ENCODE measurements around the gene QARS1. TPM values are rescaled to one million over a fixed set of nuclear protein-coding genes. Genes with fewer than 3 reads are reported as not detected.
A peak's percentile ranks its signal among the peaks of the same experiment; 100 is the strongest.

QARS1 gene
- total and polyA plus RNA-seq, 2 of the 13 experiments (the other 11 are each of a cell fraction or from before 2014, with no cell fraction given), result 307 to 327 TPM

GRCh38 chr3:49132437-49133225 is 28.1 kb upstream of the QARS1 start, which contains the start of gene LAMB2 (continued):
- TF ChIP-seq ZNF207 (IDR thresholded peaks at IDR 0.05; ENCODE audit: borderline replicate concordance) (no peak), DPF2 (CRISPR knock-in tag; IDR thresholded peaks at IDR 0.05; ENCODE audit: borderline replicate concordance, low read depth) (no peak), ZNF746 (CRISPR knock-in tag; IDR thresholded peaks at IDR 0.05) (no peak; the same call in 1 of the 2 replicates), PHF20 (CRISPR knock-in tag; IDR thresholded peaks at IDR 0.05) (peak; percentile 53), HIC2 (CRISPR knock-in tag; IDR thresholded peaks at IDR 0.05; ENCODE audit: low read depth) (peak; percentile 80), CHCHD3 (CRISPR knock-in tag; IDR thresholded peaks at IDR 0.05) (peak; percentile 61; the same call in 1 of the 2 replicates), NFE2 (CRISPR knock-in tag; IDR thresholded peaks at IDR 0.05) (no peak), ZBTB43 (CRISPR knock-in tag; conservative IDR thresholded peaks at IDR 0.05) (peak; percentile 54; the same call in 1 of the 2 replicates), ZNF276 (CRISPR knock-in tag; IDR thresholded peaks at IDR 0.05; ENCODE audit: low read depth) (peak; percentile 62; the same call in 1 of the 2 replicates), ZSCAN25 (CRISPR knock-in tag; IDR thresholded peaks at IDR 0.05) (peak; percentile 33; the same call in 1 of the 2 replicates), ZNF503 (CRISPR knock-in tag; IDR thresholded peaks at IDR 0.05) (no peak), KLF13 (CRISPR knock-in tag; IDR thresholded peaks at IDR 0.05) (no peak), SIN3A (IDR thresholded peaks at IDR 0.05; ENCODE audit: borderline replicate concordance, low read depth, low read length) (peak; percentile 67; the same call in 1 of the 2 replicates), ZNF232 (CRISPR knock-in tag; IDR thresholded peaks at IDR 0.05; ENCODE audit: borderline replicate concordance) (no peak), NRL (CRISPR knock-in tag; IDR thresholded peaks at IDR 0.05; ENCODE audit: borderline replicate concordance) (no peak; the same call in none of the 2 replicates), ISL2 (CRISPR knock-in tag; IDR thresholded peaks at IDR 0.05) (no peak), ZNF687 (CRISPR knock-in tag; IDR thresholded peaks at IDR 0.05) (peak; percentile 81)
